Stimulated activated CD8-positive, alpha-beta memory T cell treated with anti-CD3 and anti-CD28 coated beads, Interleukin-15, amount 100 ng/mL, for 24 hours (primary cell): Measurements from ENCODE around the gene TCF23.
"Not testable (repeated sequence)": the region's sequence is repeated elsewhere in the genome, so short reads cannot be mapped to it uniquely, and the experiment has no call there.

Experiments
- DNase-seq: peaks from one replicate; pipeline ENCODE4 v3.0.0-alpha.2; 2020; ENCODE audit warnings: low read depth

The TCF23 gene

DNA sequence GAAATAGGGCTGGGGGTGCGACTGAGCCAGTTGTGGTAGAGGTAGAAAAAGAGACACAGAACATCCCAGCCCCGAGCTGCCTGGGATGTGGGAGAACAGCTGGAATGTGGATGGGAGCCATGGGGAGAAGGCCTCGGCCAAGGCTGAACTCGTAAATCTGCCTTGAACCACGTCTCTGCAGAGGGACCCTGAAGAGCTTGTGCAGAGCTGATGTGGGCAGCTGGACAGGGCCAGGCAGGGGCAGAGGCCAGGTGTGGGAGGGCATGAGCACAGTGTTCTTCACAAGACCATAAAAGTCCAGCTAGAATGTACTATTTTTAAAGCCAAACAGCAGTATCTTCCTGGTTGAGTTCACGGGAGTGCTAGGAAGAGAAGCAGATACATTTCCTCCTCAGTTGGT lies 5.7 kb downstream of the TCF23 start:
- no peak for DNase-seq

- no peak for DNase-seq
These were observed 6.3 kb downstream of the TCF23 start for GRCh38 chr2:27155069-27155520.

DNA sequence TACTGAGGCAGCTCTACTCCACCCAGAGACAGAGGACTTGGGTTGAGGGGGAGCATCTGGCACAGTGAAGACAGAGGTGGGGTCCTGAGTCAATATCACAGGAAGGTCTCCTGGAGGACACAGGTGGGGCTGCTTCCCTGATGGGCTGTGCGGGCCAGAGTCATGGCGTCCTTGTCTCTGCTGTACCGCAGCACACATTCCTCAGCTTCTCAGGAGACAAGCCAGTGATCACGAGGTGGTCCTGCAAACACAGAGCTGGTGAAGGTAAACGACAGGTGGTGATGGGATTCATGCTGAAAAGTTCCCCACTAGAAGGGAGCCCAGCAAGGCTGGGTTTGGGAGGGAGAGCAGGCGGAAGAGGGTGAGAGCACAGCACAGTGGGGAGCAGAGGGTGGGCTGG lies 9.7 kb downstream of the TCF23 start:
- no peak for DNase-seq

- DNase-seq, result no peak
These were observed 10.5 kb downstream of the TCF23 start for GRCh38 chr2:27159271-27159670.

DNA sequence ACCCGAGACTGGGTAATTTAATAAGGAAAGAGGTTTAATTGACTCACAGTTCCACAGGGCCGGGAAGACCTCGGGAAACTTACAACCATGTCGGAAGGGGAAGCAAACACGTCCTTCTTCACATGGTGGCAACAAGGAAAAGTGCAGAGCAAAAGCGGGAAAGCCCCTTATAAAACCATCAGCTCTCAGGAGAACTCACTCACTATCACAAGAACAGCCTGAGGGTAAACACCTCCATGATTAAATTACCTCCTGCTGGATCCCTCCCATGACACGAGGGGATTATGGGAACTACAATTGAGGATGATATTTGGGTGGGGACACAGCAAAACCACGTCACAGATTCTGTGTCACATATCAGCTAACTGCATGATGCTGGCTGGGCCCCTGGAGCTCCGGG lies 11.4 kb downstream of the TCF23 start:
- no peak for DNase-seq

- DNase-seq, result no peak
These were observed 13.6 kb downstream of the TCF23 start for GRCh38 chr2:27162151-27163121.

DNA sequence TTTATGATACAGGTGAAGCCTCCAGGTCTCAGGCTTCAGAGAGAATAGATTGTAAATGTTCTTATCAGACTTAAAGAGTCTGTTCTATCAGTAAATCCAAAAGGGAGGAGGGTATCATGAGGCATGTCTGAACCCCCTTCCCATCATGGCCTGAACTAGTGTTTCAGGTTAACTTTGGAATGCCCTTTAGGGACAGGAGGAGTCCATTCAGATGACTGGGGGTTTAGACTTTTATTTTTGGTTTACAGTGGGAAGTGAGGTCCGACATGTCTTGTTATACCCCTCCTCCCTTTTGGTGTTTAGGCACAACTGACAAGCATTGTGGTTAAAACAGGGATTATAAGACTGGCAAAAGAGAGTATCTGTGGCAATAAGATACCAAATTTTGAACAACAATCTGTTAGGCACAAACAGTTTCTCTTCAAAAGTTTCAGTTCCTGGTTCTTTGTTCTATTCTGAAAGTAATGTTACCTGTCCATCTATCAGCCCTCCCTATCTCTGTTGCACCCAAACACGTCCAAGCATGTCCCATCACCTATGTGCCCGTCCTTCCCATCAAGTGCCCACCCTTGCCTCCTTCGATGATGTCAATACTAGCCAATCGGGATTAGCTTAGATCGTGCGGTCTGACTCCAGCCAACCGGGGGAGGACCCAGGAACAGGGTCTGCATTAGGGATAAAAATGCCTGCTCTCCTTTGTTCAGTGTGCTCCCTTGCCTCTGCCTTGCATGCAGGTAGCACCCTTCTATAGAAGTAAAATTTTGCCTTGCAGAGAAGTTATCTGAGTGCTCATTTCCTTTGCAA lies 16.4 kb downstream of the TCF23 start:
- DNase-seq, result no peak

DNA sequence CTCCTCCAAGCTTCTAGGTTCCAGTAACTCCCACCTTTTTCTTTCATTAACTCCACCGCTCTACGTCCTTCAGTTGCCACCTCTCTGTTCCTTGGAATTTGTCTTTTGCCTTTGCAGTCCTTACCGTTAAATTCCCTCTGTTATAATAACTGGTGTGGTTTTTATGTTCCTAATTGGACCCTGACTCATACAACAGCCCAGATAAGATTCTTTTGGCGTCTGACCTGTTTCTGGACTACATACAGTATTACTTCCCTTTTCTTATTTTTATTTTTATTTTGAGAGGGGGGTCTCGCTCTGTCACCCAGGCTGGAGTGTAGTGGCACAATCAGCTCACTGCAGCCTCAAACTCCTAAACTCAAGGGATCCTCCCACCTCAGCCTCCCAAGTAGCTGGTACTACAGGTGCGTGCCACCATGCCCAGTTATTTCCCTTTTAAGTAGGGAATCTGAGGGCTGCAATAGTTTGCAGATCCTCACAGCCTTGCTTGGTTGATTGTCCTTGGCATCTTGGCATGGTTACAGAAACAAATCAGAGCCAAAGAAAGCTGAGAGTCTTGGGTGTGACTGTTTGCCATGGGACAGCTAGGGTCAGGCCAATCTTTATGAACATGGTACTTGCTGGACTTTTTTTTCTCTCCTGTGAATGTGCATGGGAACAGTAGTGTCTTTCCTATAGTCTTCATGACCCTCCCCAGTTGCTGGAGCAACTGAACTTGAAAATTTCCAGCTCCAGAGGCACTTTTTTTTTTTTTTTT lies 22.0 kb downstream of the TCF23 start:
- DNase-seq, result no peak

GRCh38 chr2:27171351-27171848 lies 22.6 kb downstream of the TCF23 start:
- DNase-seq, result no peak

- no peak for DNase-seq
These were observed 25.8 kb downstream of the TCF23 start for GRCh38 chr2:27174638-27175037.

DNA sequence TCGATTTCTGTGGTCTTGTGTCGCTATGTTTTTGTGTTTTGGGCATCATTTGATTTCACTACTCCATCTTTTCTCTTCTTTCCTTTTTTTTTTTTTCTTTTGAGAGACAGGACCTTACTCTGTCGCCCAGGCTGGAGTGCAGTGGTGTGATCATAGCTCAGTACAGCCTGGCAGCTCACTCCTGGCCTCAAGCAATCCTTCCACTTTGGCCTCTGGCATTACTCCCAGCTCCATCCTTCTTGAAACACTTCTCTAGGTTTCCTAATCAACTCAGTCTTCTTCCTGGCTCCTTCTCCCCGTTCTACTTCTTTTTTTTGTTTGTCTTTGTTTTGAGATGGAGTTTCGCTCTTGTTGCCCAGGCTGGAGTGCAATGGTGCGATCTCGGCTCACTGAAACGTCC lies 26.5 kb downstream of the TCF23 start:
- DNase-seq, result no peak

DNA sequence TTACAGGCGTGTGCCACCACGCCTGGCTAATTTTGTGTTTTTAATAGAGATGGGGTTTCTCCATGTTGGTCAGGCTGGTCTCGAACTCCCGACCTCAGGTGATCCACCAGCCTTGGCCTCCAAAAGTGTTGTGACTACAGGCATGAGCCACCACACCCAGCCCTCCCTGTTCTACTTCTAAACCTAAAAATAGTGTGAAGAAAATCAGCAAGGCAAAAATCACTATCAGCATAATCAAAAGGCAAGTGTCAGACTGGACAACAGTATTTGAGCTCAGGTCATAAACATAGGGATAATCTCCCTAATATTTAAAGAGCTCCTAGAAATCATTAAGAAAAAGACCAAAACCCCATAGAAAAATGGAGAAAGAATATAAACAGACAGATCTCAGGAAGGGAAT lies 27.0 kb downstream of the TCF23 start:
- DNase-seq, result not testable (repeated sequence)

- no peak for DNase-seq
These were observed 28.9 kb downstream of the TCF23 start for GRCh38 chr2:27177441-27178351.

GRCh38 chr2:27178469-27178868 lies 29.7 kb downstream of the TCF23 start:
- no peak for DNase-seq

GRCh38 chr2:27179344-27180000 lies 30.7 kb downstream of the TCF23 start:
- no peak for DNase-seq

- no peak for DNase-seq
These were observed 33.5 kb downstream of the TCF23 start for GRCh38 chr2:27182346-27182745.

DNA sequence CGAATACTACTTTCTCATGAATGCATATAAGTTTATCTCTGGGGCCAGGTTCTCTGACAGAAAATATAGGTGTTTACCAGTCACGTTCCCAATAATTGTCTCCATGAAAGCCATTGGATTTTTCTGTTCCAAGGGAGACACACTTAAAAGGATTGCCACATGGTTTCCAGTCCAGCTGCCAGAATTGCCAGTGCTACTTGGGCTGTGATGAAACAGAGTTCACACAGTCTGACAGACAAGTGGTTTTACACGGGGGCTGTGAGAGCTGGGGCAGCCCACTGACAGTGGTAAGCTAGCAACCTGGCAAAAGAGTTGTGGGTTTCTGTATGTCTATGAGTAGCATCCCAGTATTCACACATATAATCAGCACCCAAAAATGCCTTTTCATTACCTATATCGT lies 35.3 kb downstream of the TCF23 start:
- DNase-seq, result no peak

GRCh38 chr2:27185331-27186026 lies 36.7 kb downstream of the TCF23 start:
- DNase-seq, result no peak

- no peak for DNase-seq
These were observed 38.0 kb downstream of the TCF23 start for GRCh38 chr2:27186613-27187345.
